ENCODE results near the gene FGF14.

GRCh38 chr13:102255409-102255808 is 146.4 kb downstream of the FGF14 start:
- TF ChIP-seq CTCF (IDR thresholded peaks at IDR 0.05): no peak
- TF ChIP-seq POLR2A (IDR thresholded peaks at IDR 0.05): no peak

Measured in Peyer's patch (tissue), 4 donors.